Right lobe of liver (tissue), 6 donors: Measurements from ENCODE around the gene KCNQ5. TPM values are rescaled to one million over a fixed set of nuclear protein-coding genes. Genes with fewer than 3 reads are reported as not detected.

Experiments used
- ATAC-seq, 4 donors: fragments of 200-7000 bp; cut with Tn5 transposase; one replicate each; pipeline ENCODE4 v1.9.1; 2020; ENCODE audit warnings: mild to moderate bottlenecking in 4 of 4, moderate library complexity in 4 of 4
- DNase-seq, 3 donors: peaks; one replicate each; pipeline ENCODE4 v3.0.0-alpha.2; 2020
- H3K27ac ChIP-seq, 3 donors: fragments of 200-600 bp; one replicate each; pipeline ENCODE4 v1.8.0; 2022
- H3K27me3 ChIP-seq, 2 donors: fragments of 200-600 bp; one replicate each; pipeline ENCODE4 v1.8.0; 2022
- H3K36me3 ChIP-seq, 4 donors: fragments of 200-600 bp; sonication (generic) in 1 of 4; one replicate each; pipeline versions ENCODE4 v1.5.1 to v1.8.0; 2017 to 2022; ENCODE audit warnings: control low read depth in 1 of 4
- H3K4me1 ChIP-seq, 4 donors: fragments of 200-600 bp; sonication (generic) in 1 of 4; one replicate each; pipeline versions ENCODE4 v1.5.1 to v1.8.0; 2017 to 2022; ENCODE audit warnings: control low read depth in 1 of 4
- H3K4me3 ChIP-seq, 3 donors: fragments of 200-600 bp; one replicate each; pipeline ENCODE4 v1.8.0; 2022
- H3K9me3 ChIP-seq, 4 donors: fragments of 200-600 bp; sonication (generic) in 1 of 4; one replicate each; pipeline versions ENCODE4 v1.5.1 to v1.8.0; 2017 to 2022; ENCODE audit warnings: control low read depth in 1 of 4
- CTCF ChIP-seq, 4 donors: fragments of 200-600 bp in 3 of 4; fragments of 450-650 bp in 1 of 4; IDR thresholded peaks; one replicate each; pipeline versions ENCODE4 v1.5.1 to v1.8.0; 2016 to 2022; ENCODE audit warnings: antibody characterized with exemption in 4 of 4, mild to moderate bottlenecking in 2 of 4
- POLR2A ChIP-seq: fragments of 450-650 bp; IDR thresholded peaks from one replicate; pipeline ENCODE4 v1.6.1; 2017; ENCODE audit warnings: antibody characterized with exemption, mild to moderate bottlenecking
- WGBS: methylation state at CpG from one replicate; pipeline ENCODE4 v1.1.6; 2018; ENCODE audit warnings: low coverage, low lambda C conversion rate; ENCODE audit not compliant: insufficient coverage; ENCODE audit errors: missing lambda C conversion rate; 5-methylcytosine and 5-hydroxymethylcytosine counted together
- intact Hi-C, 2 donors: fragments of 100-400 bp; cut with DNase I; formaldehyde crosslinking; loops; one replicate each; pipeline versions ENCODE4 v1.11.2 to v1.14.1; 2022
- total RNA-seq, 6 experiments: library from RNA; depleted of rRNA in 2 of 6; stranded (reverse); fragments of >200 nt in 2 of 6; fragmentation: NEBNext Ultra II Directional in 3 of 6; extraction: Animal tissue kit (Norgen Biotek cat#: 25700) in 3 of 6; gene quantifications; one replicate each; pipeline versions ENCODE4 v1.1.0 to v1.2.4, GENCODE V29; 2016 to 2023
- donor health status: DM: no; HTN: yes; CAD: no.
- donor health status: DM: no; HTN: no; CAD: no.
- donor health status: DM: no; HTN: no; CAD: no.
- donor health status: DM: no; HTN: yes; CAD: no.
- donor health status: DM: no; HTN: yes; CAD: no.

Gene KCNQ5
- total RNA-seq, 6 experiments from 2014 or later: 0.04 to 0.11 TPM; not detected in 4

- DNase-seq (no peak), ATAC-seq (no peak)
- Histone ChIP-seq H3K27me3 (no peaks in the 10 kb centered on the region), H3K36me3 (no peaks in the 10 kb centered on the region), H3K4me1 (no peaks in the 10 kb centered on the region), H3K4me3 (no peak overlapping the region), H3K27ac (no peak overlapping the region), H3K9me3 (no peaks in the 10 kb centered on the region)
- no peak for TF ChIP-seq POLR2A
- no peak for TF ChIP-seq CTCF (IDR thresholded peaks at IDR 0.05)
- intact Hi-C loops: no loop called here
- 45% methylated on average over 4 of the region's 4 CpGs for WGBS
These were observed 414.8 kb downstream of the KCNQ5 start for GRCh38 chr6:73036689-73037088.

DNA sequence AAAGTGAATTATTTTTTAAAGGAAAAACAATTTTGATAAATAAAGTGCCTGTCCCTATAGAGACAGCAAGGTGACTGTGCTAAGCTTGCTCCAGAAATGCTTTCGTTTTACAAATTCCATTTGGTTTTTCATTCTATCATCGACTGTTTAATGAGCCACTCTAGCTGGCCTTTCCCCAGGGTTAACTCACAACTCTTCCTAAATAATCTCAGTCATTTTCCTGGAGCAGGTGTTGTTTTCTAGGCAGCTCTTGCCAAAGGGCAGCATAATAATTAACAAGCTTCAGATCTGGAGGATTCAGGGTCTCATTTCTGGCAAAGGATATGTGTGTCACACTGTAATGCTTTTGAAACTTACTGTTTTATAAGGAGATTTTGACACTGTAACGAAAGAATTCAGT lies 419.2 kb downstream of the KCNQ5 start:
- Histone ChIP-seq H3K27ac (no peak overlapping the region), H3K4me3 (no peak overlapping the region), H3K36me3 (no peaks in the 10 kb centered on the region), H3K9me3 (no peaks in the 10 kb centered on the region), H3K4me1 (no peaks in the 10 kb centered on the region), H3K27me3 (no peaks in the 10 kb centered on the region)
- TF ChIP-seq CTCF (IDR thresholded peaks at IDR 0.05) (no peak), POLR2A (no peak)
- DNase-seq (no peak), ATAC-seq (no peak)
- intact Hi-C loops: no loop called here
- WGBS: 40% methylated on average over 3 of the region's 3 CpGs

DNA sequence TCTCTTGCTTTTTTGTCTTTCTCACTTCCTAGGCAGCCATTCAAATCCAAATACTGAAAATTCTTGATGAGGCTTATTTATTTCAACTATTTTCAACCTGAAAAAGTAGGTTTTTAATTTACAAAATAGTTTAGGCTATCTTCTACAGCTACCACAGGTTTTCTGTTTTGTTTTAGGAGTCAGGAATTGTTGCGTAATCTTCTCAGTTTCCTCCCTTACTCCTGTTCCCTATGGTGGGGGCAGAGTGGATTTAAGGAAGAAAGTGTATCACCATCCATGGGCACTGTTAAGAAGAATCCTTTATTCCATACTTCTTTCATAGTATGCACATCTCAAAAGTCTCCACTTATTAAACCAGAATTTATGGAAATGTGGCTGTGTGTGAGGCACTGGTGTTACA lies 421.0 kb downstream of the KCNQ5 start:
- H3K27me3 ChIP-seq: no peaks in the 10 kb centered on the region
- intact Hi-C loops: no loop called here
- no peaks in the 10 kb centered on the region for H3K4me1 ChIP-seq
- no peak for TF ChIP-seq CTCF (IDR thresholded peaks at IDR 0.05)
- TF ChIP-seq POLR2A: no peak
- ATAC-seq (no peak), DNase-seq (no peak)
- H3K9me3 ChIP-seq: no peaks in the 10 kb centered on the region
- no peak overlapping the region for H3K4me3 ChIP-seq
- no peak overlapping the region for H3K27ac ChIP-seq
- 63% methylated on average over 1 of the region's 1 CpG for WGBS
- no peaks in the 10 kb centered on the region for H3K36me3 ChIP-seq

GRCh38 chr6:73043446-73043845 lies 421.6 kb downstream of the KCNQ5 start:
- Histone ChIP-seq H3K9me3 (no peaks in the 10 kb centered on the region), H3K27ac (no peak overlapping the region), H3K27me3 (no peaks in the 10 kb centered on the region), H3K36me3 (no peaks in the 10 kb centered on the region), H3K4me1 (no peaks in the 10 kb centered on the region), H3K4me3 (no peak overlapping the region)
- intact Hi-C loops: no loop called here
- TF ChIP-seq POLR2A: no peak
- TF ChIP-seq CTCF (IDR thresholded peaks at IDR 0.05): no peak
- DNase-seq: no peak
- WGBS: 29% methylated on average over 1 of the region's 1 CpG
- no peak for ATAC-seq

- intact Hi-C loops: no loop called here
- no peak for DNase-seq
These were observed 423.7 kb downstream of the KCNQ5 start for GRCh38 chr6:73045609-73046008.

More at GRCh38 chr6:73045609-73046008, 423.7 kb downstream of the KCNQ5 start:
- H3K4me1 ChIP-seq: no peaks in the 10 kb centered on the region
- H3K27ac ChIP-seq: no peak overlapping the region
- TF ChIP-seq POLR2A (no peak), CTCF (IDR thresholded peaks at IDR 0.05) (no peak)
- 55% methylated on average over 2 of the region's 2 CpGs for WGBS
- no peaks in the 10 kb centered on the region for H3K27me3 ChIP-seq
- no peaks in the 10 kb centered on the region for H3K36me3 ChIP-seq
- ATAC-seq: no peak
- no peaks in the 10 kb centered on the region for H3K9me3 ChIP-seq
- H3K4me3 ChIP-seq: no peak overlapping the region
